SU-DHL-6 (cell line): ENCODE measurements around the gene DNMT3A.

Experiments
- EZH2phosphoT487 ChIP-seq: fragments of 200-600 bp; sonication (generic), shearing (Covaris generic); conservative IDR thresholded peaks from 2 replicates; pipeline ENCODE4 v1.6.1; 2018; ENCODE audit warnings: mild to moderate bottlenecking, antibody characterized with exemption, low read length, moderate library complexity, mixed read lengths
- TF ChIP-seq, protein P1 (sequence below): fragments of 200-600 bp; sonication (generic); IDR thresholded peaks from one replicate; pipeline ENCODE4 v1.5.1; 2017; ENCODE audit warnings: antibody characterized with exemption, mild to moderate bottlenecking, low read length, moderate library complexity; ENCODE audit not compliant: insufficient read depth, poor library complexity, severe bottlenecking

DNA sequence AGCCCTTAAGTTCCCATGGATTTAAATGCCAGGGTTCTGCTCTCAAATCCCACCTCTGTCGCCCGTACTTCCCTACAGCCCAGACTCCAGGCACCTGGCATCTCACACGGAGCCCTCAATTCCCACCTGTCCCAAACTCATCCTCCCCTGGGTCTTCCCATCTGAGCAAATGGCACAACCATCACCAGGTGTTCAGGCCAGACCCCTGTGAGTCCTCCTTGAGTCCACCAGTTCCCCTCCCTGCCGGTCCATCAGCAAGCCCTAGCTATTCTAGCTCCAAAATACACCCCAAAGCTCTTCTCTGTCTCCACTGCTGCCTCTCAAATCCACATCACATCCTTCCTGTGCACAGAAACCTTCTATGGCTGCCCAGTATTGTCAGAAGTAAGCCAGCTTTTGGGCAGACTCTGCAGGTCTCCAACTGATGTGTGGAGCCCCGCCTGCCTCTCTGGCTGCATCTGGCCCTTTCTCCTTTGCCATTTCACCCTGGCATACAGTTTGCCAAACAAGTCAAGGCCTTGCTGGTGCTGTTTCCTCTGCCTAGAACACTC is 67.7 kb downstream of the DNMT3A start:
- TF ChIP-seq, protein P1, sequence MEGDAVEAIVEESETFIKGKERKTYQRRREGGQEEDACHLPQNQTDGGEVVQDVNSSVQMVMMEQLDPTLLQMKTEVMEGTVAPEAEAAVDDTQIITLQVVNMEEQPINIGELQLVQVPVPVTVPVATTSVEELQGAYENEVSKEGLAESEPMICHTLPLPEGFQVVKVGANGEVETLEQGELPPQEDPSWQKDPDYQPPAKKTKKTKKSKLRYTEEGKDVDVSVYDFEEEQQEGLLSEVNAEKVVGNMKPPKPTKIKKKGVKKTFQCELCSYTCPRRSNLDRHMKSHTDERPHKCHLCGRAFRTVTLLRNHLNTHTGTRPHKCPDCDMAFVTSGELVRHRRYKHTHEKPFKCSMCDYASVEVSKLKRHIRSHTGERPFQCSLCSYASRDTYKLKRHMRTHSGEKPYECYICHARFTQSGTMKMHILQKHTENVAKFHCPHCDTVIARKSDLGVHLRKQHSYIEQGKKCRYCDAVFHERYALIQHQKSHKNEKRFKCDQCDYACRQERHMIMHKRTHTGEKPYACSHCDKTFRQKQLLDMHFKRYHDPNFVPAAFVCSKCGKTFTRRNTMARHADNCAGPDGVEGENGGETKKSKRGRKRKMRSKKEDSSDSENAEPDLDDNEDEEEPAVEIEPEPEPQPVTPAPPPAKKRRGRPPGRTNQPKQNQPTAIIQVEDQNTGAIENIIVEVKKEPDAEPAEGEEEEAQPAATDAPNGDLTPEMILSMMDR, result no peak
- TF ChIP-seq EZH2phosphoT487, result no peak
